Endodermal cell (in vitro differentiated cells): ENCODE data around the gene TMEM130. TPM values are rescaled to one million over a fixed set of nuclear protein-coding genes. Genes with fewer than 3 reads are reported as not detected.

Experiments
- DNase-seq: peaks from one replicate; pipeline ENCODE4 v3.0.0-alpha.2; 2017
- H3K27ac ChIP-seq: 2 replicates; pipeline ENCODE4 v1.5.1; 2013; ENCODE audit warnings: mild to moderate bottlenecking, low read depth, low read length, moderate library complexity
- H3K27me3 ChIP-seq: 2 replicates; pipeline ENCODE4 v1.6.1; 2013; ENCODE audit warnings: mild to moderate bottlenecking, low read length, moderate library complexity; ENCODE audit not compliant: insufficient read depth, control insufficient read depth, poor library complexity, severe bottlenecking
- H3K36me3 ChIP-seq: 2 replicates; pipeline ENCODE4 v1.7.0; 2013; ENCODE audit warnings: mild to moderate bottlenecking, low read length, moderate library complexity; ENCODE audit not compliant: control insufficient read depth, insufficient read depth
- H3K4me1 ChIP-seq: one replicate; pipeline ENCODE4 v1.7.0; 2013; ENCODE audit warnings: low read length; ENCODE audit not compliant: control insufficient read depth, insufficient read depth
- H3K4me3 ChIP-seq: 2 replicates; pipeline ENCODE4 v1.5.1; 2013; ENCODE audit warnings: mild to moderate bottlenecking, low read length, moderate library complexity
- H3K9ac ChIP-seq: 2 replicates; pipeline ENCODE4 v1.6.1; 2013; ENCODE audit warnings: mild to moderate bottlenecking, low read length, moderate library complexity; ENCODE audit not compliant: poor library complexity, severe bottlenecking; ENCODE audit errors: extremely low read depth
- H3K9me3 ChIP-seq: 2 replicates; pipeline ENCODE4 v1.6.1; 2013; ENCODE audit warnings: mild to moderate bottlenecking, low read length, moderate library complexity; ENCODE audit not compliant: control insufficient read depth
- H3K27ac Mint-ChIP-seq: 2 replicates; pipeline ENCODE4 v1.8.0; 2020; ENCODE audit warnings: mixed read lengths
- H3K27me3 Mint-ChIP-seq: 2 replicates; pipeline ENCODE4 v1.8.0; 2021; ENCODE audit warnings: mild to moderate bottlenecking, mixed read lengths; ENCODE audit not compliant: insufficient read depth
- H3K36me3 Mint-ChIP-seq: 2 replicates; pipeline ENCODE4 v1.8.0; 2020; ENCODE audit warnings: low read depth, mixed read lengths
- H3K4me1 Mint-ChIP-seq: 2 replicates; pipeline ENCODE4 v1.8.0; 2020; ENCODE audit warnings: mixed read lengths
- H3K4me3 Mint-ChIP-seq: 2 replicates; pipeline ENCODE4 v1.8.0; 2020; ENCODE audit warnings: mild to moderate bottlenecking, moderate library complexity, mixed read lengths
- H3K9me3 Mint-ChIP-seq: 2 replicates; pipeline ENCODE4 v1.8.0; 2020; ENCODE audit warnings: mild to moderate bottlenecking, mixed read lengths
- CTCF ChIP-seq: fragments of 200-600 bp; sonication (generic); conservative IDR thresholded peaks from 2 replicates; pipeline ENCODE4 v1.5.0; 2021; ENCODE audit warnings: antibody characterized with exemption, mild to moderate bottlenecking
- WGBS, 2 experiments: methylation state at CpG; one replicate each; pipeline versions ENCODE4 v1.1.5 to v1.1.7; 2013; ENCODE audit warnings: missing lambda C conversion rate in 2 of 2, mixed read lengths in 1 of 2; ENCODE audit not compliant: insufficient coverage in 1 of 2, insufficient read length in 1 of 2; 5-methylcytosine and 5-hydroxymethylcytosine counted together
- total RNA-seq, 2 donors: library from RNA; stranded (reverse); fragmentation: NEBNext Ultra II Directional in 1 of 2; extraction: Animal tissue kit (Norgen Biotek cat#: 25700) in 1 of 2; gene quantifications; 2 replicates in 1 of 2; 3 replicates in 1 of 2; pipeline ENCODE4 v1.2.1, GENCODE V29; 2021

Gene TMEM130
- total RNA-seq, 2 donors from 2014 or later = 0.15 TPM; not detected in 1

GRCh38 chr7:98903246-98903645, 33.4 kb upstream of the TMEM130 start:
- 96 to 100% methylated on average over 4 of the region's 4 CpGs for WGBS, 2 experiments
- peaks cover 6% of the 10 kb centered on the region for H3K9me3 ChIP-seq
- H3K27ac ChIP-seq = no peak overlapping the region
- H3K27me3 Mint-ChIP-seq = no peaks in the 10 kb centered on the region
- no peak overlapping the region for H3K27ac Mint-ChIP-seq
- peaks cover 95% of the 10 kb centered on the region for H3K36me3 ChIP-seq
- DNase-seq = no peak
- H3K9ac ChIP-seq = no peak overlapping the region
- no peaks in the 10 kb centered on the region for H3K4me1 ChIP-seq
- H3K4me3 Mint-ChIP-seq = no peak overlapping the region
- H3K4me3 ChIP-seq = no peak overlapping the region
- no peaks in the 10 kb centered on the region for H3K4me1 Mint-ChIP-seq
- H3K27me3 ChIP-seq = no peaks in the 10 kb centered on the region
- no peak for TF ChIP-seq CTCF
- H3K36me3 Mint-ChIP-seq = peaks cover 92% of the 10 kb centered on the region
- H3K9me3 Mint-ChIP-seq = peaks cover 5% of the 10 kb centered on the region

DNA sequence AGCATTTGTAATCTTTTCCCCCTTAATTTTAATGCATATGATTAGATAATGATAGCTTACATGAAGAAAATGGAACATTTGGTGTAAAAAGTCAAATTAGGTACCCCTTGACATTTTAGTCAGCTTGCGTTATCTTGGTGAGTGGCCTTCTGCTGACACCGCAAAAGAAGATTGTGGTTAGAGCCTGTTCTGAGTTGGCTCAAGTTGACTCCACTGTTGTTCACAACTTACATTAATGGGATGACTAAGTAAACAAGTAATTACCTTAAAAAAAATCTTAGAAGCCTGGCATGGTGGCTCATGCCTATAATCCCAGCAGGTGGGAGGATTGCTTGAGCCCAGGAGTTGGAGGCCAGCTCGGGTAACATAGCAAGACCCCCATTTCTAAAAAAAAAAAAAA, 32.7 kb upstream of the TMEM130 start:
- H3K36me3 ChIP-seq = peaks cover 95% of the 10 kb centered on the region
- H3K4me3 ChIP-seq = no peak overlapping the region
- H3K9me3 ChIP-seq = peaks cover 6% of the 10 kb centered on the region
- peaks cover 4% of the 10 kb centered on the region for H3K9me3 Mint-ChIP-seq
- no peaks in the 10 kb centered on the region for H3K4me1 ChIP-seq
- H3K9ac ChIP-seq = no peak overlapping the region
- H3K36me3 Mint-ChIP-seq = peaks cover 92% of the 10 kb centered on the region
- WGBS, 2 experiments = 99% methylated on average over 3 of the region's 3 CpGs; no CpG with 5 or more reads in 1 of the 2 experiments
- no peak overlapping the region for H3K27ac Mint-ChIP-seq
- H3K4me3 Mint-ChIP-seq = no peak overlapping the region
- DNase-seq = no peak
- H3K27me3 ChIP-seq = no peaks in the 10 kb centered on the region
- H3K27me3 Mint-ChIP-seq = no peaks in the 10 kb centered on the region
- H3K4me1 Mint-ChIP-seq = no peaks in the 10 kb centered on the region
- H3K27ac ChIP-seq = no peak overlapping the region
- TF ChIP-seq CTCF = no peak

- Histone ChIP-seq H3K36me3 (peaks cover 90% of the 10 kb centered on the region), H3K27me3 (no peaks in the 10 kb centered on the region), H3K4me3 (no peak overlapping the region), H3K9me3 (peaks cover 6% of the 10 kb centered on the region), H3K27ac (no peak overlapping the region), H3K4me1 (no peaks in the 10 kb centered on the region), H3K9ac (no peak overlapping the region)
- Mint-ChIP-seq H3K9me3 (peaks cover 3% of the 10 kb centered on the region), H3K4me1 (no peaks in the 10 kb centered on the region), H3K27me3 (no peaks in the 10 kb centered on the region), H3K4me3 (no peak overlapping the region), H3K36me3 (peaks cover 91% of the 10 kb centered on the region), H3K27ac (no peak overlapping the region)
- 94% methylated on average over 3 of the region's 3 CpGs for WGBS, 2 experiments
- no peak for DNase-seq
- no peak for TF ChIP-seq CTCF
Observed at GRCh38 chr7:98900815-98901214, 31.0 kb upstream of the TMEM130 start.
